DOHH2 (cell line): ENCODE data around the gene PLEKHG5.

Source experiments
- EZH2phosphoT487 ChIP-seq: fragments of 200-600 bp; sonication (generic); IDR thresholded peaks from 2 replicates; pipeline ENCODE4 v1.6.1; 2017; ENCODE audit warnings: borderline replicate concordance, mild to moderate bottlenecking, antibody characterized with exemption, low read length, moderate library complexity, mixed read lengths
- TF ChIP-seq, protein P1 (sequence below): fragments of 200-600 bp; sonication (generic); IDR thresholded peaks from one replicate; pipeline ENCODE4 v1.5.1; 2014; ENCODE audit warnings: antibody characterized with exemption, mild to moderate bottlenecking, low read depth, low read length; ENCODE audit not compliant: poor library complexity, severe bottlenecking

DNA sequence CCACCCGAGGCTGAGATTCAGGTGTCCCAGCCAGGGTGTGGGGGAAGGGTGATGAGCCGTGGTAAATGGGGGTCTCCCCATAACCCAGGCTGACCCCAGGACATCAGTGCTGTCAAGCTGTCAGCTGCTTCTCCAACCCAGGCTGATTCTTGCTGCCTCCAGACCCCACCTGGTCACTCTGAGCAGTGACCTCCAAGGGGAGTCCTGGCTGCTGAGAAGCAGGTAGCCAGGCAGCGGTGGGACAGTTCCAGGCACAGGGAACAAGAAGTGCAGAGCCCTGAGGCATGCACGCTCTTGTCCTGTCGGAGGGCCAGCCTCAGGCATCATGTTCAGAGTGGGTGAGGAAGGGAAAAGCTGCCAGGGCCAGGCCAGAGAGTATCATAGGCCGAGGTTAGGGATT, 65.8 kb downstream of the PLEKHG5 start:
- TF ChIP-seq, protein P1, sequence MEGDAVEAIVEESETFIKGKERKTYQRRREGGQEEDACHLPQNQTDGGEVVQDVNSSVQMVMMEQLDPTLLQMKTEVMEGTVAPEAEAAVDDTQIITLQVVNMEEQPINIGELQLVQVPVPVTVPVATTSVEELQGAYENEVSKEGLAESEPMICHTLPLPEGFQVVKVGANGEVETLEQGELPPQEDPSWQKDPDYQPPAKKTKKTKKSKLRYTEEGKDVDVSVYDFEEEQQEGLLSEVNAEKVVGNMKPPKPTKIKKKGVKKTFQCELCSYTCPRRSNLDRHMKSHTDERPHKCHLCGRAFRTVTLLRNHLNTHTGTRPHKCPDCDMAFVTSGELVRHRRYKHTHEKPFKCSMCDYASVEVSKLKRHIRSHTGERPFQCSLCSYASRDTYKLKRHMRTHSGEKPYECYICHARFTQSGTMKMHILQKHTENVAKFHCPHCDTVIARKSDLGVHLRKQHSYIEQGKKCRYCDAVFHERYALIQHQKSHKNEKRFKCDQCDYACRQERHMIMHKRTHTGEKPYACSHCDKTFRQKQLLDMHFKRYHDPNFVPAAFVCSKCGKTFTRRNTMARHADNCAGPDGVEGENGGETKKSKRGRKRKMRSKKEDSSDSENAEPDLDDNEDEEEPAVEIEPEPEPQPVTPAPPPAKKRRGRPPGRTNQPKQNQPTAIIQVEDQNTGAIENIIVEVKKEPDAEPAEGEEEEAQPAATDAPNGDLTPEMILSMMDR = no peak
- TF ChIP-seq EZH2phosphoT487 = no peak
